Measurements from ENCODE around the gene EBF4.
A peak's percentile ranks its signal among the peaks of the same experiment; 100 is the strongest.

EBF4 gene

GRCh38 chr20:2751347-2751877 is 58.8 kb downstream of the EBF4 start:
- H3K4me1 ChIP-seq = peaks cover 4% of the 10 kb centered on the region
- H3K4me2 ChIP-seq (ENCODE audit: low read length) = peak overlapping the region; percentile 63
- no peaks in the 10 kb centered on the region for H3K9me3 ChIP-seq (ENCODE audit: control insufficient read depth, low read length)
- no peaks in the 10 kb centered on the region for H3K36me3 ChIP-seq (ENCODE audit: control insufficient read depth, insufficient read depth, low read length)
- no peaks in the 10 kb centered on the region for H3K79me2 ChIP-seq
- H3K27ac ChIP-seq = no peak overlapping the region
- no peaks in the 10 kb centered on the region for H3K27me3 ChIP-seq (ENCODE audit: control insufficient read depth, insufficient read depth, low read length)
- H2AFZ ChIP-seq = no peak overlapping the region
- TF ChIP-seq, protein P1, sequence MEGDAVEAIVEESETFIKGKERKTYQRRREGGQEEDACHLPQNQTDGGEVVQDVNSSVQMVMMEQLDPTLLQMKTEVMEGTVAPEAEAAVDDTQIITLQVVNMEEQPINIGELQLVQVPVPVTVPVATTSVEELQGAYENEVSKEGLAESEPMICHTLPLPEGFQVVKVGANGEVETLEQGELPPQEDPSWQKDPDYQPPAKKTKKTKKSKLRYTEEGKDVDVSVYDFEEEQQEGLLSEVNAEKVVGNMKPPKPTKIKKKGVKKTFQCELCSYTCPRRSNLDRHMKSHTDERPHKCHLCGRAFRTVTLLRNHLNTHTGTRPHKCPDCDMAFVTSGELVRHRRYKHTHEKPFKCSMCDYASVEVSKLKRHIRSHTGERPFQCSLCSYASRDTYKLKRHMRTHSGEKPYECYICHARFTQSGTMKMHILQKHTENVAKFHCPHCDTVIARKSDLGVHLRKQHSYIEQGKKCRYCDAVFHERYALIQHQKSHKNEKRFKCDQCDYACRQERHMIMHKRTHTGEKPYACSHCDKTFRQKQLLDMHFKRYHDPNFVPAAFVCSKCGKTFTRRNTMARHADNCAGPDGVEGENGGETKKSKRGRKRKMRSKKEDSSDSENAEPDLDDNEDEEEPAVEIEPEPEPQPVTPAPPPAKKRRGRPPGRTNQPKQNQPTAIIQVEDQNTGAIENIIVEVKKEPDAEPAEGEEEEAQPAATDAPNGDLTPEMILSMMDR (IDR thresholded peaks at IDR 0.05) = no peak
- no peak overlapping the region for H3K4me3 ChIP-seq (ENCODE audit: low read depth, low read length)
- H3K9ac ChIP-seq = no peak overlapping the region

GRCh38 chr20:2751878-2752566 is 59.4 kb downstream of the EBF4 start:
- peak overlapping the region; percentile 63 for H3K4me2 ChIP-seq (ENCODE audit: low read length)
- H3K27me3 ChIP-seq (ENCODE audit: control insufficient read depth, insufficient read depth, low read length) = no peaks in the 10 kb centered on the region
- no peaks in the 10 kb centered on the region for H3K9me3 ChIP-seq (ENCODE audit: control insufficient read depth, low read length)
- no peak overlapping the region for H3K9ac ChIP-seq
- no peak overlapping the region for H3K4me3 ChIP-seq (ENCODE audit: low read depth, low read length)
- H2AFZ ChIP-seq = peak overlapping the region; percentile 46
- TF ChIP-seq, protein P1 (IDR thresholded peaks at IDR 0.05) = no peak
- H3K79me2 ChIP-seq = no peaks in the 10 kb centered on the region
- no peaks in the 10 kb centered on the region for H3K36me3 ChIP-seq (ENCODE audit: control insufficient read depth, insufficient read depth, low read length)
- H3K27ac ChIP-seq = no peak overlapping the region
- peaks cover 4% of the 10 kb centered on the region for H3K4me1 ChIP-seq

DNA sequence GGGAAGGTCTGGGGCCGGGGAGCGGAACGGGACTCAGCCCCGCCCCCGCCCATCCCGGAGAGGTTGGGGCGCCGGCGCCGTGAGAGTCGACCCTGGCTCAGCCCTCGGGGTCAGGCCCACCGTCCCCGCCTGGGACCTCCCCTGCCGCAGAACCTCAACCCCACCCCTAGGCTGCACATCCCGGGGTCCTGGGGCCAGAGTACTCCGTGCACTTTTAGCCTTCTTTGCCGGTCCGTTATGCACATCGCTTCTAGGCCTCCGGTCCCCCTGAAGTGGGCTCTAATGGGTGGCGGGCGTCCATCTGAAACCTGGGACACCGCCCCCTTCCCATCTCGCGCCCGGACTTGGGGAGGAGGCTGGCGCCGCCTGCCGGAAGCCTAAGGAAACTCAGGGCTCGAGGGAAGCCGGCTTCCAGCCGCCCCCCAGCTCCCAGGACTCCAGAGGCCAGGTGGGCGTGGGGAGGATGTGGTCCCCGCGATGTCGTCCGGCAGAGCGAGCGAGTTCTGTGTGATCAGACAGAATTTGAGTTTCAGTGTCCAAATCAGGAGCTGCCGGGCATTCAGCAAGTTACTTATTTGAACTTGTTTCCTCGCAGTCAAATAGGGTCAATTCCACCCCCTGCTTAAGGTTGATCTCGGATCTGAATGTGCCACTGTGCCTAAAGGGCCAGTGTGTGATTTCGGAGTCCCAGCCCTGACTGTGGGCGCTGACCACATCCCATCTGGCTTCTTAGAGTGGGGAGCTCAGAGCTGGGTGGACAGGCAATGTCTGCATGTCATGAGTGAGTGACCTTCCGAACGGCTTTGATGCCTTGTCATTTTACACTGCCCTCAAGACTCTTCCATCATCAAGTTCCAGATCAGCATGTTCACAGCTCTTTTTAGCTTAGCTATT is 60.2 kb downstream of the EBF4 start:
- Histone ChIP-seq H3K27ac (no peak overlapping the region), H3K9me3 (ENCODE audit: control insufficient read depth, low read length) (no peaks in the 10 kb centered on the region), H3K9ac (no peak overlapping the region), H3K27me3 (ENCODE audit: control insufficient read depth, insufficient read depth, low read length) (no peaks in the 10 kb centered on the region), H2AFZ (peak overlapping the region; percentile 46), H3K36me3 (ENCODE audit: control insufficient read depth, insufficient read depth, low read length) (no peaks in the 10 kb centered on the region), H3K4me3 (ENCODE audit: low read depth, low read length) (no peak overlapping the region), H3K79me2 (no peaks in the 10 kb centered on the region), H3K4me2 (ENCODE audit: low read length) (peak overlapping the region; percentile 43), H3K4me1 (peaks cover 4% of the 10 kb centered on the region)
- TF ChIP-seq, protein P1 (IDR thresholded peaks at IDR 0.05) = peak; percentile 53

- H3K36me3 ChIP-seq (ENCODE audit: control insufficient read depth, insufficient read depth, low read length) = no peaks in the 10 kb centered on the region
- H3K27ac ChIP-seq = no peak overlapping the region
- TF ChIP-seq, protein P1 (IDR thresholded peaks at IDR 0.05) = no peak
- H3K4me1 ChIP-seq = peaks cover 4% of the 10 kb centered on the region
- no peak overlapping the region for H2AFZ ChIP-seq
- H3K27me3 ChIP-seq (ENCODE audit: control insufficient read depth, insufficient read depth, low read length) = no peaks in the 10 kb centered on the region
- H3K9ac ChIP-seq = no peak overlapping the region
- H3K79me2 ChIP-seq = no peaks in the 10 kb centered on the region
- no peak overlapping the region for H3K4me2 ChIP-seq (ENCODE audit: low read length)
- H3K4me3 ChIP-seq (ENCODE audit: low read depth, low read length) = no peak overlapping the region
- no peaks in the 10 kb centered on the region for H3K9me3 ChIP-seq (ENCODE audit: control insufficient read depth, low read length)
These were observed 61.0 kb downstream of the EBF4 start for GRCh38 chr20:2753461-2754040.
